RWPE2 (cell line): ENCODE results near the gene MYLK2.

Source experiments
- ATAC-seq: fragments of 200-7000 bp; cut with Tn5 transposase; 3 replicates; pipeline ENCODE4 v1.9.1; 2021; ENCODE audit warnings: low read depth
- DNase-seq: peaks from one replicate; pipeline ENCODE4 v3.0.0-alpha.2; 2020; ENCODE audit warnings: low spot score
- H3K27ac ChIP-seq: fragments of 450-650 bp; 2 replicates; pipeline ENCODE4 v1.5.1; 2017; ENCODE audit warnings: mild to moderate bottlenecking; ENCODE audit not compliant: poor library complexity, severe bottlenecking
- H3K27me3 ChIP-seq: fragments of 250-450 bp; sonication (Bioruptor Pico); 2 replicates; pipeline ENCODE4 v1.5.1; 2021; ENCODE audit warnings: mild to moderate bottlenecking, moderate library complexity; ENCODE audit not compliant: insufficient read depth, poor library complexity, severe bottlenecking
- H3K36me3 ChIP-seq: fragments of 250-450 bp; sonication (Bioruptor Pico); 2 replicates; pipeline ENCODE4 v1.5.1; 2020; ENCODE audit warnings: low read depth, mild to moderate bottlenecking, moderate library complexity
- H3K4me1 ChIP-seq: fragments of 250-450 bp; sonication (Bioruptor Pico); 2 replicates; pipeline ENCODE4 v1.5.1; 2021; ENCODE audit warnings: mild to moderate bottlenecking, moderate library complexity; ENCODE audit not compliant: insufficient read depth, poor library complexity, severe bottlenecking
- H3K4me3 ChIP-seq: fragments of 250-450 bp; sonication (Bioruptor Pico); 2 replicates; pipeline ENCODE4 v1.5.1; 2021; ENCODE audit warnings: mild to moderate bottlenecking, moderate library complexity; ENCODE audit not compliant: severe bottlenecking
- H3K9me3 ChIP-seq: fragments of 250-450 bp; sonication (Bioruptor Pico); 2 replicates; pipeline ENCODE4 v1.5.1; 2021; ENCODE audit warnings: mild to moderate bottlenecking, moderate library complexity; ENCODE audit not compliant: severe bottlenecking
- TF ChIP-seq, protein P1 (sequence below): fragments of 450-650 bp; IDR thresholded peaks from one replicate; pipeline ENCODE4 v1.5.1; 2017; ENCODE audit warnings: mild to moderate bottlenecking, moderate library complexity; ENCODE audit not compliant: poor library complexity, severe bottlenecking

MYLK2 gene

DNA sequence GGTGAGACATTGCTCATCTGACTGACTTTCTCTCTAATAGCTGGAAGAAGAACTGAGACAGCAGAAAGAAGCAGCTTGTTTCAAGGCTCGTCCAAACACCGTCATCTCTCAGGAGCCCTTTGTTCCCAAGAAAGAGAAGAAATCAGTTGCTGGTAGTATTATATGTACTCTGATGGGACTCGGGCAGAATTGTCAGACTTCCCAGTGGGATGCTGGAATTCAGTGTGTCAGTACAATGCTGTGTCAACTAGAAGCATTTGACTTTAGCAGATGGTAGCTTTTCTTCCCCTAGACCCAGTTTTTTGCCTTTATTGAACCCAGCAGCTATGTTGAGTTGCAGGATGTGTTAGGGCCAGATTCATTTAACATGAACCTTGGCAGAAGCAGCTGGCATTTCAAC, 21.8 kb upstream of the MYLK2 start:
- TF ChIP-seq, protein P1, sequence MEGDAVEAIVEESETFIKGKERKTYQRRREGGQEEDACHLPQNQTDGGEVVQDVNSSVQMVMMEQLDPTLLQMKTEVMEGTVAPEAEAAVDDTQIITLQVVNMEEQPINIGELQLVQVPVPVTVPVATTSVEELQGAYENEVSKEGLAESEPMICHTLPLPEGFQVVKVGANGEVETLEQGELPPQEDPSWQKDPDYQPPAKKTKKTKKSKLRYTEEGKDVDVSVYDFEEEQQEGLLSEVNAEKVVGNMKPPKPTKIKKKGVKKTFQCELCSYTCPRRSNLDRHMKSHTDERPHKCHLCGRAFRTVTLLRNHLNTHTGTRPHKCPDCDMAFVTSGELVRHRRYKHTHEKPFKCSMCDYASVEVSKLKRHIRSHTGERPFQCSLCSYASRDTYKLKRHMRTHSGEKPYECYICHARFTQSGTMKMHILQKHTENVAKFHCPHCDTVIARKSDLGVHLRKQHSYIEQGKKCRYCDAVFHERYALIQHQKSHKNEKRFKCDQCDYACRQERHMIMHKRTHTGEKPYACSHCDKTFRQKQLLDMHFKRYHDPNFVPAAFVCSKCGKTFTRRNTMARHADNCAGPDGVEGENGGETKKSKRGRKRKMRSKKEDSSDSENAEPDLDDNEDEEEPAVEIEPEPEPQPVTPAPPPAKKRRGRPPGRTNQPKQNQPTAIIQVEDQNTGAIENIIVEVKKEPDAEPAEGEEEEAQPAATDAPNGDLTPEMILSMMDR: no peak
- Histone ChIP-seq H3K4me1 (no peaks in the 10 kb centered on the region), H3K27ac (no peak overlapping the region), H3K27me3 (no peaks in the 10 kb centered on the region), H3K4me3 (no peak overlapping the region), H3K36me3 (peaks cover 100% of the 10 kb centered on the region), H3K9me3 (no peaks in the 10 kb centered on the region)
- no peak for DNase-seq
- ATAC-seq: no peak

DNA sequence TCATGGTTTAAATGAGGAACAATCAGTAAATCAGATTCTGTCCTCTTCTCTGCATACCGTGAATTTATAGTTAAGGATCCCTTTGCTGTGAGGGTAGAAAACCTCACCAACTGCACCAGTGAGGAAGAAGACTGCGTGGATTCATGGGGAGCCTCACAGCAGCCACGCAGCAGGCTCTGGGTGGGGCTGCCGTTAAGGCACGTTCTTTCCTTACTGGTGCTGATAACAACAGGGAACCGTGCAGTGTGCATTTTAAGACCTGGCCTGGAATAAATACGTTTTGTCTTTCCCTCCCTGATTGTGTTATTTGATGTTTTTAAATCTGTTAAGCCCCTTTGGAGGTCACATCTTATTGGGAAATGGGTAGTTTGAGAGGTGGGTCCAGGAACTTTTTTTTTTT, 17.6 kb upstream of the MYLK2 start:
- no peak for ATAC-seq
- H3K36me3 ChIP-seq: peaks cover 83% of the 10 kb centered on the region

DNA sequence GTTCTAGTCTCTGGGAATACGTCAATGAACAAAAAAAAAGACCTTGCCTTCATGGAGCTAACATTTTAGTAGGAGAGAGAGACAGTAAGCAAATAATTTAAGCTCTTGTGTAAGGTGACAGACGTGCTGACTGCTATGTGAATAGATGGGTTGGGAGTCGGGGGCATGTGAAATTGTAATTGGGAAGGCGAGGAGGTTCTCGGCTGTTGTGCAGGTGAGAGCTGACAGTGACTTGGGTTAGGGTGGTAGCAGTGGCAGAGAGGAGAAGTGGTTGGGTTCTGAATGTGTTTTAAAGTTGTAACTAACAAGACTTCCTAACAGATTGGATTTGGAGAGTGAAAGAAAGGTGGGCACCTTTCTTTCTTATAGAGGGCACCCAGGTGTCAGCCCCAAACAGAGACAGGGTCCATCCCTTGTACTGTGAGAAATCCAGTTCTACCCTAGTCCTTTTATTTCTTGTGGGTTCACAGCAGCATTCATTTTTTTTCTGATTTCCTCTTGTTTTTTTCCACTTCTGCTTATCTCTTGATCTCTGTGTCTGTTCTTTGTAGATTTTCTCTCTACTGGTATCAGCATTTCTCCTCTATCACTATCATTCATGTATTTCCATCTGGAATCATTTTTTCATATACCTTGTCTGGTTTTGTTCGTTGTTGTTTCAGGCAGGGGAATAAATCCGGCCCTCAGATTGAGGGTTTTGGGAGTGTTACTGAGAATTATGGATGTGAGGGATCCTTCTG, 15.4 kb upstream of the MYLK2 start:
- DNase-seq (no peak), ATAC-seq (no peak)
- no peak overlapping the region for H3K27ac ChIP-seq
- no peaks in the 10 kb centered on the region for H3K9me3 ChIP-seq
- H3K4me1 ChIP-seq: no peaks in the 10 kb centered on the region
- no peak overlapping the region for H3K4me3 ChIP-seq
- peaks cover 63% of the 10 kb centered on the region for H3K36me3 ChIP-seq
- no peaks in the 10 kb centered on the region for H3K27me3 ChIP-seq
- TF ChIP-seq, protein P1: no peak

More for the DNA sequence above, 17.6 kb upstream of the MYLK2 start:
- no peaks in the 10 kb centered on the region for H3K4me1 ChIP-seq
- H3K27ac ChIP-seq: no peak overlapping the region
- H3K27me3 ChIP-seq: no peaks in the 10 kb centered on the region
- H3K9me3 ChIP-seq: no peaks in the 10 kb centered on the region
- H3K4me3 ChIP-seq: no peak overlapping the region
- DNase-seq: no peak
- TF ChIP-seq, protein P1: no peak

DNA sequence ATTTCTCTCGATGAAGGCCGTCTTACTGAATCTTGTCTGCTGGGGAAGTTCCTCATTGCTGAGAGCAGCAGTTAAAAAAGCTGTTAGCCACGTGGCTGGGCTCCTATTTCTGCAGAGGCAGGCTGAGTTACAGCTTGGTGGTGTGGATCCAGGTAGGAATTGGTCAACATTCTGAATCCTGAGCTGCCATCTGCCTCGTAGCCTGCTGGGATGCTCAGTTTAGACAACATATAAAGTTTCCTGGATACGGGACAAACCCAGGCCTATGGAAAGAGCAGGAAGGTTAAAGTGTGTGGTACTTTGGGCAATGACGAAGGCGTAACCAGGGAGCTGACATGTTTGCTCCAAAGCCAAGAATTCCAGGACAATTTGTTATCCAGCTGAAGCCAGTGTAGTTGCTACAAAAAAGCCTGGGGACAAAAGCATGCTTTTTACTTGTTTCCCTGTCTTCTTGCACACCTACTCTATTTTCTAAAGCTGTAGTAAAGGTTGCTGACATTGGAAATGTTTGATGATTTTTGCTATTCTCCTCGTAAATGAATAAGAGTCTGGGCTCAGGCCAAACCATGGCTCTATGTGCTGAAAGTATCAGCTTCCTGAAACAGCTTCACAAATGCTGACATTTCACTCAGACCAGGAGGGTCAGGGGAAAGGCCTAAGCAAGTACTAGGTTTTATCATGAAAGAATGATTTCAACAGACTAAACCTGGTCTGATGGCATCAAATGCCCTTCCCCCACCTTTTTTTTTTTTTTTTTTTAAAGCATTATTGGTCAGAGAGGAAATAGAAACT, 12.4 kb upstream of the MYLK2 start:
- H3K4me1 ChIP-seq: no peaks in the 10 kb centered on the region
- H3K27me3 ChIP-seq: no peaks in the 10 kb centered on the region
- H3K27ac ChIP-seq: no peak overlapping the region
- peaks cover 33% of the 10 kb centered on the region for H3K36me3 ChIP-seq
- H3K9me3 ChIP-seq: no peaks in the 10 kb centered on the region
- ATAC-seq: no peak
- DNase-seq: no peak
- no peak overlapping the region for H3K4me3 ChIP-seq
- TF ChIP-seq, protein P1: no peak
